Fibroblast of pulmonary artery (primary cell): Measurements from ENCODE around the gene CENPK.
A peak's percentile ranks its signal among the peaks of the same experiment; 100 is the strongest.

ENCODE experiments used
- DNase-seq: peaks from one replicate; pipeline ENCODE4 v3.0.0-alpha.2; 2010; ENCODE audit warnings: low read depth
- H3K4me3 ChIP-seq: replicated peaks from 2 replicates; pipeline ENCODE4 v1.5.1; 2011; ENCODE audit warnings: low read depth, mild to moderate bottlenecking, control low read depth, low read length, moderate library complexity
- TF ChIP-seq, protein P1 (sequence below): IDR thresholded peaks from 2 replicates; pipeline ENCODE4 v1.5.1; 2011; ENCODE audit warnings: mild to moderate bottlenecking, control low read depth, low read length, inconsistent platforms; ENCODE audit errors: missing control alignments

Gene CENPK

DNA sequence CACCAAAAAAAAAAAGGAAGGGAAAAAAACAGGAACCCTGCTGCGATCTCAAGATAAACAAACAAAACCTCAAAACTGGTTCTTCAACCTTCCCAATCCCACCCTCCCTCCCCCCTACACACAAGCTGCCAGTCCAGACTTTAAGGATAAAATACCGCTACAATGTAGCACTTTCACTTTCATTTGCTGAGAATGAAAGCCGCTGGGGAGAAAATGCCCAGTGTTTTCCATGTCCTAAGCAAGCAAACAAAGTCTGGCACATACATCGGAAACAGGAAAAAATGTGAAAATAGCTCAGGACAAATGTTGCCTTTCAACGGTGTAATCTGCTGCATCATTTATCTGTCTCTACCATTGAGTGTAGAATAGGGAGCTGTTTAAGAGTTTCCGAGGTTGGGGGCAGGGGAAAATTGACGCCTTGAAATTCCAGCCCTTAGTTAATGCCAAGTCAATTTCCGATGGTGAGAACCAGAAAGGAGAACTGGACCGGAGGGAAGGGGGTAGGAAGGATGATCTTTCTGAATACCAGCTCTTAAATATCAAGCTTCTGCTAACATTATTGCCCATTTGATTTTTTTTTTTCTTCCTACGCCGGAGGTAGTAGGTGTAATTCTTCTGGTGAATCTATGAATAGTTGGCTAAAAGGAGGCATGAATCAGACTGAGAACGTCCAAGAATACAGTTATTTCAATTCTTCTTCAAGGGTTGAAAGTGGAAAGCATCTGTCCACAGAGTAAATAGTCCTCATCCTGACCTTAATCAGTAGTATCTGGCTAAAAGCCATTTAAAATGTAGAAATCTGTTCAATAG lies 80.0 kb downstream of the CENPK start:
- peak overlapping the region; percentile 80 for H3K4me3 ChIP-seq
- TF ChIP-seq, protein P1, sequence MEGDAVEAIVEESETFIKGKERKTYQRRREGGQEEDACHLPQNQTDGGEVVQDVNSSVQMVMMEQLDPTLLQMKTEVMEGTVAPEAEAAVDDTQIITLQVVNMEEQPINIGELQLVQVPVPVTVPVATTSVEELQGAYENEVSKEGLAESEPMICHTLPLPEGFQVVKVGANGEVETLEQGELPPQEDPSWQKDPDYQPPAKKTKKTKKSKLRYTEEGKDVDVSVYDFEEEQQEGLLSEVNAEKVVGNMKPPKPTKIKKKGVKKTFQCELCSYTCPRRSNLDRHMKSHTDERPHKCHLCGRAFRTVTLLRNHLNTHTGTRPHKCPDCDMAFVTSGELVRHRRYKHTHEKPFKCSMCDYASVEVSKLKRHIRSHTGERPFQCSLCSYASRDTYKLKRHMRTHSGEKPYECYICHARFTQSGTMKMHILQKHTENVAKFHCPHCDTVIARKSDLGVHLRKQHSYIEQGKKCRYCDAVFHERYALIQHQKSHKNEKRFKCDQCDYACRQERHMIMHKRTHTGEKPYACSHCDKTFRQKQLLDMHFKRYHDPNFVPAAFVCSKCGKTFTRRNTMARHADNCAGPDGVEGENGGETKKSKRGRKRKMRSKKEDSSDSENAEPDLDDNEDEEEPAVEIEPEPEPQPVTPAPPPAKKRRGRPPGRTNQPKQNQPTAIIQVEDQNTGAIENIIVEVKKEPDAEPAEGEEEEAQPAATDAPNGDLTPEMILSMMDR, result no peak
- DNase-seq, result peak; percentile 77

DNA sequence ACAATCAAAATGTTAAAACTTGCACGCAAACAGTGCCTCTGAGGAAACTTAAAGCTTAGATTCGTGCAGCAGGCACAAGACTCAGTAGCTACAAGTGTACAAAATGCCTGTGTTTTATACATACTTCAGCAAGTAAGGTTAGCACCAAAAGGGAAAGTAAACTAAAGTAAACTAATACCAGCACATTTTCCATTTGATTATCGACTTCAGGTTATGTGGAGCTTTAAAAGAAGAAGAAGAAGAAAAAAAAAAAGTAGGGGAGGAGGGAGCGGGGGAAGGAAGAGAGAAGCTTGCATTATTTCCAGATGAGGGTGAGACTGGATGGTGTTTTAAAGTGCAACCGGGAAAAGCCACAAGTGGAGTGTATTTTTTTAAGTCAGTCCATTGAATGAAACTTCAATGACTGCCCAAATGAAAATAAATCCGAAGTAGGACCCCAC lies 80.7 kb downstream of the CENPK start:
- peak; percentile 61 for DNase-seq
- peak overlapping the region; percentile 80 for H3K4me3 ChIP-seq

DNA sequence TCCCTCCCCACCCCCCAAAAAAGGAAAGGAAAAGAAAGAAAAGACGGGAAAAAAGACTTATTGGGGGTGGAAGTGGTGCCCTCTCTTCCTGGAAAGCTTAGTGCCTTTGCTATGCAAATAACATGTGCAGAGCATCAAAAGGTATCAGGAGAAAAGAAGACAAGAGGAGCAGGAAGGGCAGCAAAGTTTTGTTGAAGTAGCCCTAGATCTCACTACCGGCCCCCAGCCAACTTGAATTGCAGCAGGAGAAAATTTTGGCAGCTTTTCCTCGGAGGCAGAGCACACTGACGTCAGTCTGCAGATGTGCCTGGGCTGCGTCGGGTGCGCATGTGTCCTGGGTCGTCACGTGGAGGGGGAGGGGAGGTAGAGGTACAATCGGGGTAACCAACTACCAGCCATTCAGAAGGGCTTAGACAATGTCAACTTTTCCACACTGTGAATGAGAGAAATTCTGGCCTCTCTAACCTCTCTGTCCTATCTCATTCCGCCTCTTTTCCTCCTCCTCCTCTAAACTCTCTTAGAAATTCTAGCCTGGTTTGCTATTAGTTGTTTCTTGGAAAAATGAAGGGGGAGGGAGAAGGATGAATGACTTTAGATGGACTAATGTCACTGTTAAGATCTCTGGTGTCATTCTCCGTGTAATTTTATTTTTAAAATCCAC lies 81.2 kb downstream of the CENPK start, which contains the start of gene ADAMTS6:
Gene ADAMTS6 (minus strand): TSS at position 286 of the 661 bp plus-strand sequence. CDS start 8,247 bp downstream, outside the sequence.
- peak within 1 kb of the TSS; percentile 80 for H3K4me3 ChIP-seq
- TF ChIP-seq, protein P1, result no peak
- DNase-seq, result peak; percentile 99

More for the DNA sequence above, 80.7 kb downstream of the CENPK start:
- TF ChIP-seq, protein P1, result no peak

DNA sequence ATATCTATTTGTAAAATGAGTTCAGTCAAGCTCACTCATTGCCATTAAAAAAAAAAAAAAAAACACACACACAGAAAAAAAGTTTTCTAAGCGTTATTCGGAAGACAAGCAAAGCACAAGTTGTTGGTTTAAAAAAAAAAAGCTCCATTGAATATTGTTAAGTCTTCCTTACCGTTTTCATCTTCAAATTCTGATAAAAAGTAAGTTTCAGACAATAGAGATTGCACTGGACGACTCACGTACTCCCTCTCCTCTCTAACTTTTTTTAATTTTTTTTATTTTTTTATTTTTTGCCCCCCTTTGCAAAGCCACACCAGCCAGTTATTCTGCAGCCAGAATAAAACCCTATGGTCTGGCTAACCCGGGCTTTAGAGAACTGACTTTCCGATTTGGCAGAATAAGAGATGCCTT lies 81.8 kb downstream of the CENPK start:
- peak; percentile 37 for DNase-seq
- TF ChIP-seq, protein P1, result no peak
- peak overlapping the region; percentile 80 for H3K4me3 ChIP-seq

DNA sequence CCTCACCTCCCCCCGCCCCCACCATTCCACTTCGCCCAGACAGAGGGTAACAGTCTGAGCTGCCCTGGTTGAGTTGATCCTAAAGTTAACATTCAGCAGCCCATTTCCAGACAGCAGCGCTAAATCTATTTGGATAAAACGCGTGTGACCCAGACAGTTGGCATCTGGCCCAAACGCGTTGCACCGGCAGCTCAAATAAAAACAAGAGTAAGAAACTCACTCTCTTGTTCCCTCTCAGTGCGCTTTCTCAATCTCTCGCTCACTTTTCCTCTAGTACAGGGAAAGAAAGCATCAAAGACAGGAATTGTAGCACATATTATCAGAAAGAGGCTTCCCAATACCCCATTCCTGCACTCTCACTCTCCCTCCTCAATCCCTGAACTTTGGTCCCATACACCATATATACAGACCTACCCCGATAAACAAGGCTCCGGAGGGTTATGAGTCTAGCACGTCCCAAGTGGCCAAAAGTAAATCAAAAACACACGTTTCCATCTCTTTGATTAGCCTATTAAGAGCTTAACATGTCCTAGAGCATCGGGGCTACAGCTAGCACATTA lies 82.6 kb downstream of the CENPK start:
- peak overlapping the region; percentile 80 for H3K4me3 ChIP-seq
- DNase-seq, result peak; percentile 92
- TF ChIP-seq, protein P1, result peak; percentile 3

DNA sequence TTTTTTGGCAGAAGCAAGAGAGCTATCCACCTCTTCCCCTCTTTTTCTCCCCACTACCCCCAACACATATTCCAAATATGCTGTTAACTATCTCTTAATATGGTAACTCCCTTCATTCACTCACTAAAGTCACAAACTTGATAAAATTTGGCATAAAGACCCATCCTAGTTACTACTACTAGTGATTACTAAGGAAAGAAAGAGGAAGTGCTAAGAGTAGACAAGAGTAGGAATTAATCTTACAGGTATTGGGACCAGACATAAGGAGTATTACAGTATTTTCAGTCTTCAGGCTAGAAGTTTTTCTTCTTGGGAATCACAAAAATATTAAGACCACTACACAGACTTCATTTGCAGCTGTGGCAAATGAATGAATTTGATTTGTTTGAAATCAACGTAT lies 83.4 kb downstream of the CENPK start:
- peak overlapping the region; percentile 80 for H3K4me3 ChIP-seq
- DNase-seq, result peak; percentile 14
- TF ChIP-seq, protein P1, result no peak
